Activated B cell treated with CpG ODN at 0.5 μM for 24 hours (primary cell): ENCODE data around the gene TMEM43. TPM values are rescaled to one million over a fixed set of nuclear protein-coding genes. Genes with fewer than 3 reads are reported as not detected.
"Not testable (repeated sequence)": the region's sequence is repeated elsewhere in the genome, so short reads cannot be mapped to it uniquely, and the experiment has no call there.

Source experiments
- ATAC-seq: fragments of 200-7000 bp; cut with Tn5 transposase; one replicate; pipeline ENCODE4 v1.10.0; 2021; ENCODE audit warnings: low read depth, mild to moderate bottlenecking, moderate library complexity
- CTCF ChIA-PET: fragments of 350-600 bp; sonication (Branson Sonifier 250); formaldehyde crosslinking; loops from one replicate; lab custom pipeline; 2021; ENCODE audit warnings: antibody characterized with exemption; lab: Charles Lee
- POLR2A ChIA-PET: fragments of 350-600 bp; sonication (Branson Sonifier 250); formaldehyde crosslinking; loops from one replicate; lab custom pipeline; 2021; ENCODE audit warnings: antibody characterized with exemption; lab: Charles Lee
- DNase-seq: peaks from one replicate; pipeline ENCODE4 v3.0.0; 2022
- H3K27ac Mint-ChIP-seq: one replicate; pipeline ENCODE4 v1.8.0; 2020; ENCODE audit warnings: mixed read lengths
- H3K27me3 Mint-ChIP-seq: one replicate; pipeline ENCODE4 v1.8.0; 2021; ENCODE audit warnings: mixed read lengths
- H3K36me3 Mint-ChIP-seq: one replicate; pipeline ENCODE4 v1.8.0; 2021; ENCODE audit warnings: low read depth, mixed read lengths
- H3K4me1 Mint-ChIP-seq: one replicate; pipeline ENCODE4 v1.8.0; 2021; ENCODE audit warnings: mixed read lengths
- H3K4me3 Mint-ChIP-seq: one replicate; pipeline ENCODE4 v1.8.0; 2020; ENCODE audit warnings: mild to moderate bottlenecking, mixed read lengths
- H3K9me3 Mint-ChIP-seq: one replicate; pipeline ENCODE4 v1.8.0; 2020; ENCODE audit warnings: mixed read lengths
- CTCF ChIP-seq: fragments of 200-600 bp; IDR thresholded peaks from one replicate; pipeline ENCODE4 v1.8.0; 2022; ENCODE audit warnings: antibody characterized with exemption, mild to moderate bottlenecking
- intact Hi-C: fragments of 100-400 bp; cut with micrococcal nuclease; formaldehyde crosslinking; loops from one replicate; pipeline ENCODE4 v1.15.1; 2024
- total RNA-seq: library from RNA; stranded (reverse); gene quantifications from 2 replicates; pipeline ENCODE4 v1.2.3, GENCODE V29; 2022

Gene TMEM43
- total RNA-seq, 1 donor from 2014 or later = 32.3 TPM

GRCh38 chr3:14119651-14120050 is 5.2 kb upstream of the TMEM43 start:
- no peak for TF ChIP-seq CTCF
- ChIA-PET POLR2A (no interaction called here), CTCF (no interaction called here)
- Mint-ChIP-seq H3K27ac (no peak overlapping the region), H3K27me3 (no peaks in the 10 kb centered on the region), H3K4me1 (peaks cover 19% of the 10 kb centered on the region), H3K9me3 (no peaks in the 10 kb centered on the region), H3K36me3 (peaks cover 51% of the 10 kb centered on the region), H3K4me3 (no peak overlapping the region)
- DNase-seq (no peak), ATAC-seq (no peak)
- intact Hi-C loops = loop anchor here (10.0 kb wide), 1 partner anchor 465 kb away; no protein-coding TSS in a partner anchor

DNA sequence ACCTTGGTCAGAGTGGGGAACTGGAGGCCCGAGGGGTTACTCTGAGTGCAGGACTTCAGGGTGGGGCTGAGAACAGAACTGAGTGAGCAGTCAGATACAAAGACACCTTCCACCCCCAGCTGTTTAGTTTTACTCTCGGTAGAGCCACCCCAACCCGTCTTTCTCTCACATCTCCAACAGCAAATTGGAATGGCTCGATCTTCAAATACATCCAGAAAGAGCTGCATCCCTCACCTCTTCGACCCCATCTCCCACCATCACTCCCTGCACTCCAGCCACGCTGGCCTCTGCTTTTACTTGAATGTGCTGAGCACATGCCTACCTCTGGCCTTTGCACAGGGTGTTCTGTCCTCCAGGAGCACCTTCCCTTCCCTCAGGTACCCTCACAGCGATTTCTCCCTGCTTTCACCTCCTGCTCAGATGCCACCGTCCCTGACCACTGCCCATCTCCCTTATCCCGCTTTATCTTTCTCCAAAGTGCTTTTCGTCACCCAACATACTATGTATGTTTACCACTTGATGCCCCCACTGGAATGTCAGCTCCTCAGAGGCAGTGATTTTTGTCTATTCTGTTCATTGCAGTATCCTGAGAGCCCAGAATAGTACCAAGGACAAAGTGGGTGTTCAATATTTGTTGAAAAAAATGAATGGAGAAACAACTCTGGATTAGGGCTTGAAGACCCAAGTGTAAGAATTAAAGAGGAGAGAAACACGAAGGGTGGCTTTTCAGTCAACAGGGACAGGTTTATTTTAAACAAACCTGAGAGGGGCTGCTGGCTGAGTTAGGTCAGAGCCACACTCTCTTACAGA is 4.5 kb upstream of the TMEM43 start:
- intact Hi-C loops = loop anchor here (10.0 kb wide), 1 partner anchor 466 kb away; no protein-coding TSS in a partner anchor
- CTCF ChIA-PET = no interaction called here
- Mint-ChIP-seq H3K27ac (no peak overlapping the region), H3K4me1 (peaks cover 19% of the 10 kb centered on the region), H3K4me3 (no peak overlapping the region), H3K9me3 (no peaks in the 10 kb centered on the region), H3K36me3 (peaks cover 45% of the 10 kb centered on the region), H3K27me3 (no peaks in the 10 kb centered on the region)
- no peak for ATAC-seq
- POLR2A ChIA-PET = interaction anchor here (0.8 kb wide), 1 partner anchor 531 kb away, joined by 3 read pairs; the partner anchor contains the start of gene CCDC174
- no peak for TF ChIP-seq CTCF
- DNase-seq = no peak

DNA sequence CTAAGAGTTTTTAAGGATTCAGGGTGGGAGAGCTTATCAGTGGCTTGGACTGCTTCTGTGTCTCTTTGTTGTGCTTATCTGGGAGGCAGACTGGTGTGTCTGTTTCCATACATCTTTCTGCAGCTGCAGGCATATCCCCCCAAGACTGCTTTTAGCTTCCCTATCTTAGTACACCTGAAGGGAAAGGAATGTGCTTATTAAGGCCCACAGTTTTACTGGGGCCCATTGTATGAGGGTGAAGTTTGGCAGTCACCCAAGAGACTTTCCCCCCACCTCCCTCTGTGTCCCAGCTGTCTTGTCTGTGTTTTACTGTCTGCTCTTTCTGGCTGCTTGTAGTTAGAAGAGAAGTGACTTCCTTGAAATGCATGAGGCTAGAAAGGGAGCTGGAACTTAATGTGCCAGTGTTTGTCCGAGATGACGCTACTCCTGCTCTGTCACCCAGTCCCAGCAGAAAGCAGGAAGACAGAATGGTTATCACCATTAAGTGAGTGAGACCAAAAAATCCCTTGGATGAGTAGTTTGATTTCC is 3.9 kb upstream of the TMEM43 start:
- CTCF ChIA-PET, DNase-seq, H3K27ac Mint-ChIP-seq, H3K9me3 Mint-ChIP-seq, ATAC-seq, H3K4me3 Mint-ChIP-seq, H3K27me3 Mint-ChIP-seq: not testable (repeated sequence)
- Mint-ChIP-seq H3K4me1 (peaks cover 24% of the 10 kb centered on the region), H3K36me3 (peaks cover 38% of the 10 kb centered on the region)
- intact Hi-C loops = loop anchor here (10.0 kb wide), 1 partner anchor 466 kb away; no protein-coding TSS in a partner anchor
- POLR2A ChIA-PET = interaction anchor here (0.8 kb wide), 1 partner anchor 531 kb away, joined by 3 read pairs; the partner anchor contains the start of gene CCDC174

DNA sequence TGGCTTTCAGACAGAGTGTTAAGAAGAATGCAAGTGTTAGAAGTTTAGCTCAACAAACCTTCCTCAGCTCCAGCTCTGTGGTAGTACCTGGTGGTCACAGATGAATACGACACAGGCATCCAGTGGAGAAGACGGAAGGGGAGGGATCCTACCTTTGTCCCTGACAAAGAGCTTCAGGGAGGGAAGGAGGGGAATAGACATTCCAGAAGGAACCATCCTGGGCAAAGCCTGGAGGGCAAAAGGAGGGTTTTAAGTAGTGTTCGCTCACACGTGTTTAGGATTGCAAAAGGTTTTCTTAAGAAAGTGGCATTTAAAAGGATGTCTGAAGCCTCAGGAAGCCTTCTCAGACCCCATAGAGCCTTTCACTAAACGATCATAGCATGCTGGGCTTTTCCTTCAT is 3.0 kb upstream of the TMEM43 start:
- POLR2A ChIA-PET = no interaction called here
- CTCF ChIA-PET = no interaction called here
- TF ChIP-seq CTCF = no peak
- Mint-ChIP-seq H3K4me3 (no peak overlapping the region), H3K4me1 (peaks cover 33% of the 10 kb centered on the region), H3K27me3 (no peaks in the 10 kb centered on the region), H3K36me3 (peaks cover 35% of the 10 kb centered on the region), H3K27ac (no peak overlapping the region), H3K9me3 (no peaks in the 10 kb centered on the region)
- intact Hi-C loops = loop anchor here (10.0 kb wide), 1 partner anchor 467 kb away; no protein-coding TSS in a partner anchor
- ATAC-seq = no peak
- DNase-seq = no peak

DNA sequence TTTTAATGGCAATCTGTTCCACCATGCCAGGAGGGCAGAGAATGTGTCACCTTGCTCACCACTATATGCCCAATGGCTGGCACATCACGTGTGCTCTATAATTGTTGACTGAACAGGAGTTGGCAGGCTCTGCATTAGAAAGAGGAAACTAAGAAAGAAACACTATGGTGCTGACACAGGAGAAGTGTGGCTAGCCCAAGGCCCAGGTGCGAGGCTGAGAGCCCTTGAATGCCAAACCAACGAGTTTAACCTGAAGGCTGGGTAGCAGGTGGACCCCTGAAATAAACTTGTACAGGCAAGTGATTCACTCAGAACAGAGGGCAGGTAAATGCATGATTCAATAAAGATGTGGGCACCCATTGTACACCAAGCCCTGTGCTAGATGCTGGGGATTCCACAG is 2.6 kb upstream of the TMEM43 start:
- H3K9me3 Mint-ChIP-seq = no peaks in the 10 kb centered on the region
- CTCF ChIA-PET = no interaction called here
- no peak overlapping the region for H3K27ac Mint-ChIP-seq
- peaks cover 37% of the 10 kb centered on the region for H3K4me1 Mint-ChIP-seq
- DNase-seq (no peak), ATAC-seq (no peak)
- intact Hi-C loops = loop anchor here (10.0 kb wide), 1 partner anchor 468 kb away; no protein-coding TSS in a partner anchor
- H3K36me3 Mint-ChIP-seq = peaks cover 35% of the 10 kb centered on the region
- H3K4me3 Mint-ChIP-seq = peak overlapping the region; percentile 62
- TF ChIP-seq CTCF = no peak
- POLR2A ChIA-PET = interaction anchor here (0.6 to 3.9 kb wide), 2 partner anchors 56 to 1081 kb away, joined by 9 to 61 read pairs; partner anchors contain the start of genes LSM3 and XPC
- no peaks in the 10 kb centered on the region for H3K27me3 Mint-ChIP-seq
